Measurements from ENCODE around the gene GPANK1.

GPANK1 gene

GRCh38 chr6:31658983-31659648 is 5.7 kb downstream of the GPANK1 start:
- no peak for DNase-seq (ENCODE audit: low read depth)
- no peak for TF ChIP-seq CTCF (conservative IDR thresholded peaks at IDR 0.05; ENCODE audit: control insufficient read depth, insufficient read depth, low read depth, low read length)
- H3K4me3 ChIP-seq (ENCODE audit: control insufficient read depth, low read depth, low read length) = peak overlapping the region; percentile 89

GRCh38 chr6:31658158-31658688 is 6.6 kb downstream of the GPANK1 start:
- DNase-seq (ENCODE audit: low read depth) = no peak
- H3K4me3 ChIP-seq (ENCODE audit: control insufficient read depth, low read depth, low read length) = no peak overlapping the region
- TF ChIP-seq CTCF (conservative IDR thresholded peaks at IDR 0.05; ENCODE audit: control insufficient read depth, insufficient read depth, low read depth, low read length) = no peak

GRCh38 chr6:31657406-31658157 is 7.2 kb downstream of the GPANK1 start:
- TF ChIP-seq CTCF (conservative IDR thresholded peaks at IDR 0.05; ENCODE audit: control insufficient read depth, insufficient read depth, low read depth, low read length) = no peak
- DNase-seq (ENCODE audit: low read depth) = no peak
- H3K4me3 ChIP-seq (ENCODE audit: control insufficient read depth, low read depth, low read length) = no peak overlapping the region

- no peak for DNase-seq (ENCODE audit: low read depth)
- no peak within 1 kb of the TSS for H3K4me3 ChIP-seq (ENCODE audit: control insufficient read depth, low read depth, low read length)
These were observed 9.2 kb downstream of the GPANK1 start, which contains the start of gene APOM for GRCh38 chr6:31655349-31656237. Gene APOM, plus strand, starts transcription at chr6:31655894. Its CDS starts 73 bp downstream, at chr6:31655967.

GRCh38 chr6:31654574-31655348 is 10.0 kb downstream of the GPANK1 start:
- TF ChIP-seq CTCF (conservative IDR thresholded peaks at IDR 0.05; ENCODE audit: control insufficient read depth, insufficient read depth, low read depth, low read length) = no peak
- H3K4me3 ChIP-seq (ENCODE audit: control insufficient read depth, low read depth, low read length) = no peak overlapping the region
- DNase-seq (ENCODE audit: low read depth) = no peak

More at GRCh38 chr6:31655349-31656237, 9.2 kb downstream of the GPANK1 start, which contains the start of gene APOM:
- no peak for TF ChIP-seq CTCF (conservative IDR thresholded peaks at IDR 0.05; ENCODE audit: control insufficient read depth, insufficient read depth, low read depth, low read length)
